ENCODE measurements around the gene COL4A1.

- TF ChIP-seq, protein P1, sequence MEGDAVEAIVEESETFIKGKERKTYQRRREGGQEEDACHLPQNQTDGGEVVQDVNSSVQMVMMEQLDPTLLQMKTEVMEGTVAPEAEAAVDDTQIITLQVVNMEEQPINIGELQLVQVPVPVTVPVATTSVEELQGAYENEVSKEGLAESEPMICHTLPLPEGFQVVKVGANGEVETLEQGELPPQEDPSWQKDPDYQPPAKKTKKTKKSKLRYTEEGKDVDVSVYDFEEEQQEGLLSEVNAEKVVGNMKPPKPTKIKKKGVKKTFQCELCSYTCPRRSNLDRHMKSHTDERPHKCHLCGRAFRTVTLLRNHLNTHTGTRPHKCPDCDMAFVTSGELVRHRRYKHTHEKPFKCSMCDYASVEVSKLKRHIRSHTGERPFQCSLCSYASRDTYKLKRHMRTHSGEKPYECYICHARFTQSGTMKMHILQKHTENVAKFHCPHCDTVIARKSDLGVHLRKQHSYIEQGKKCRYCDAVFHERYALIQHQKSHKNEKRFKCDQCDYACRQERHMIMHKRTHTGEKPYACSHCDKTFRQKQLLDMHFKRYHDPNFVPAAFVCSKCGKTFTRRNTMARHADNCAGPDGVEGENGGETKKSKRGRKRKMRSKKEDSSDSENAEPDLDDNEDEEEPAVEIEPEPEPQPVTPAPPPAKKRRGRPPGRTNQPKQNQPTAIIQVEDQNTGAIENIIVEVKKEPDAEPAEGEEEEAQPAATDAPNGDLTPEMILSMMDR (conservative IDR thresholded peaks at IDR 0.05; ENCODE audit: low read length), result no peak
- TF ChIP-seq EZH2phosphoT487 (IDR thresholded peaks at IDR 0.05; ENCODE audit: borderline replicate concordance), result no peak
Observed at GRCh38 chr13:110289174-110289573, 17.8 kb downstream of the COL4A1 start.

Measured in Loucy (cell line).